Activated CD4-positive, alpha-beta T cell treated with anti-CD3 and anti-CD28 coated beads for 1 hour (primary cell): ENCODE results near the gene SRGAP2B.
"Not testable (repeated sequence)": the region's sequence is repeated elsewhere in the genome, so short reads cannot be mapped to it uniquely, and the experiment has no call there.

ENCODE experiments used
- DNase-seq: peaks from one replicate; pipeline ENCODE4 v3.0.0-alpha.2; 2020

The SRGAP2B gene

DNA sequence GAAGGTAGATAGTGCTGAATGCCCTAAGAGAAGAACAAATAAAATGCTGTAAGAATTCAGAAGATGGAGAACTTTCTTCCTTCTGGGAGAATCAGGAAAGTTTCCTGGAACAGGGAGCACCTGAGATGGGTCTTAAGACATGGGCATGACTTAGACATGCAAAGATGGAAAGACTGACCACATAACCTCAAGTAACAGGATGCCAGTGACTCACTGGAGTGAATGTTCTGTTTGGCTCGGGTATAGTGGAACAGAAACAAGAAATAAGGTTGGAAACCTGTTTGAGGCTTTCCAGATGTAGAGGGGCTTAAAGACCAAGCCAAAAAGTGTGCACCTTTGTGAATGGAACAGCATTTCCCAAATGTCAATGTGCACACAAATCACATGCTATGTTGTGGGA lies 102.2 kb downstream of the SRGAP2B start:
- not testable (repeated sequence) for DNase-seq

DNA sequence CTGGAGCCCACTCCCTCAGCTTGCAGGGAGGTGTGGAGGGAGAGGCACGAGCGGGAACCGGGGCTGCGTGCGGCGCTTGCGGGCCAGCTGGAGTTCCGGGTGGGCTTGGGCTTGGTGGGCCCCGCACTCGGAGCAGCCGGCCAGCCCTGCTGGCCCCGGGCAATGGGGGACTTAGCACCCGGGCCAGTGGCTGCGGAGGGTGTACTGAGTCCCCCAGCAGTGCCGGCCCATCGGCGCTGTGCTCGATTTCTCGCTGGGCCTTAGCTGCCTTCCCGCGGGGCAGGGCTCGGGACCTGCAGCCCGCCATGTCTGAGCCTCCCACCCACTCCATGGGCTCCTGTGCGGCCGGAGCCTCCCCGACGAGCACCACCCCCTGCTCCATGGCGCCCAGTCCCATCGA lies 104.5 kb downstream of the SRGAP2B start:
- not testable (repeated sequence) for DNase-seq

DNA sequence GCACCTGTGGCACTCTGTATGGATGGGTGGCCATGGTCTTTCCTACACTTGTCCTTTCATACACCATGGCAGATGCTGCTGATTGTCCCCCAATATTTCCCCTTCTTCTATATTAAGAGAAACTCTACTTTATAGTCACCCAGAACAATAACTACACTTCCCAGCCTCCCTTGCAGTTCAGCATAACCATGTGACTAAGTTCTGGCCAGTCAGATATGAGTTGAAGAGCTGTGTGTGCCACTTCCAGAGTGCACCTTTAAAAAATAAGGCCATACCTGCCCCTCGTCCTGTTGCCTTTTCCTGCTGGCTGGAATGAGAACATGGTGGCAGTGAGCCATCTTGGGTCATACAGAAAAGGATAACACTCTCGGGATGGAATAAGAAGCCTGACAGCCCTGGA lies 108.0 kb downstream of the SRGAP2B start:
- not testable (repeated sequence) for DNase-seq

DNA sequence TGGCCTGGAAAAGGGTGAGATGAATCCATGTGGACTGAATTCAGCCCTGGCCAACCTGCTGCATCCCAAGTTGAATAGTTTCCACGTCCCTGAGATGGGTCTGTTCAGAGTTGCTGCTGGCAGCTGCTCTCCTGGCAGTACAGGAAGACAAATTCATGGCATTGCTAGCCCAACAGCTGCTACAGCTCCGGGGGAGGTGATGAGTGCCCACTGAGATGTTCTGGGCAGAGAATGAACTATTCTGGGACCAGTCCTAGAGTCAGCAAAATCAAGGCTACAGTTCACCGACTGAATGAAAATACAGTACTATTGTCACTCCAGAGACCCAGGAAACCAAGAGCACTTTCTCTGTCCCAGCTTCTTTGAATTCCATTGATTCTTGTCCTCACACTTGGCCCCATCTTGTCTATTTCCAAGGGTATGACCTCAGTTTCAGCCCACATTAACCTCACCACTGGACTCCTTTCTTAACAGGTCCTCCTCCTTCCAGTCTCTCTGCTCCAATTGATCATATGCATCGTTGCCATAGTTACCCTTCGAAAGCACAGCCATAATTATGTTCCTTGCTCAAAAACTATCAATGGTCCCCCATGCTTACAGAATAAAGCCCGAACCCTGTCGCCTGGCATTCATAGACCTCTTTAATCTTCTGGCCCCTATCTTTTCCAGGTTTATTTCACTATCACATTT lies 108.8 kb downstream of the SRGAP2B start:
- not testable (repeated sequence) for DNase-seq

DNA sequence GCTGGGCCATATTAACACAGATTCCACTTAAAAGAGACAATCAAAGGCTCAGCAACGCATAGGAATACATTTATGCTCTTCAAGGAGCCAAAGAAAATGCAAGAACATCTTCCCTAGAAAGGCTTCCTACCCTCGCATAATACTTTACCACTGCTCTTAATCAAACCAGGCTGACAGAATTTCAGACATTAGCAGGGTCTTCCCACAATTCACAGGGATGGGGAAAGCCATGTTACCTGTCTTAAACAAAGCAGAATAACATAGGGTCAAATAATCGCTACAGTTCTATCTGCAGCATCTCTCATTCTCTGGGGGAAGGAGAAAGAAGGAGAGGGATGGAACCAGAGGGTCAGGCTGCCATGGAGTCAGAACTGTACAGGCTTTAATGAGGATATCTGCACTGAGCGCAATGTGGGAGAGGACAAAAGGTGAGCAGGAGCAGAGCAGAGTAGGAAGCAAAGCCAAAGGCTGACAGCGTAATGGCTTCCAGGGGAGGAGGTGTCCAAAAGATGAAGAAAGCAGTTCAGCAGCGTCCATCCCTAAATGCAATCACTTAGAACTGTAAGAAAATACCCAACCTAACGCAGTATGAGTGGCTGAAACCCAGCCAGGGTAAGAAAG lies 109.5 kb downstream of the SRGAP2B start:
- DNase-seq = not testable (repeated sequence)

DNA sequence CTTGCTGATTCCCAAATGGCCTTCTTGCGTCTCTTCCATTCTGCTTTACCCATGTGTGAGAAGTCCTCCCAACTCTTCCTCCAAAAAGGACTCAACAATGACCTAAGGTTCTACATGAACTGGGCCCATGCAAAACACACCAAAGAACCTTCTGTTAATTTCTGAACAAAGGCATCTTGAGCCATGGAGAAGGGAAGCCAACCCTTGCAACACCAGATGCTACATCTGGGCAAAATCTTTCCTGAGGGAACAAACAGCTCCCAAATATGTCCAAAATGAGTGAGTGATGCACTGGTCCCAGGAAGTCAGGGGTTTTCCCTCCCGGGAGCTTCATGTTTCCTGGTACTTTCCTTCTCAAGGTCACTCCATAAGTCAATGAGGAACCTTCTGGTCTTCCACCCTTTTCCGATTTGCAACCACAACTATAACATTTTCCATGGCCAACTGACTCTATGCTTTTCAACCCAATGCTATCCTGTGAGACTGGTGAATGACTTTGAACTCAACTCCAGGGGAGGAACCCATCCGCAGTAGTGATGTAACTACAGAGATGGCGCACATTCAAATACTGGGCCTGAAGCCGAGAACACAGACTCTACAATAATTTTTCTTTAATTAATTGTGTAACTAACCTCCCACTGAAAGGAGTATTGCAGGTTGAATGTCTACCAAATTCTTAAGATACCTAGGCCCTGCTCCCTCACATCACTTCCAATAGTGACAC lies 112.2 kb downstream of the SRGAP2B start:
- DNase-seq = not testable (repeated sequence)

DNA sequence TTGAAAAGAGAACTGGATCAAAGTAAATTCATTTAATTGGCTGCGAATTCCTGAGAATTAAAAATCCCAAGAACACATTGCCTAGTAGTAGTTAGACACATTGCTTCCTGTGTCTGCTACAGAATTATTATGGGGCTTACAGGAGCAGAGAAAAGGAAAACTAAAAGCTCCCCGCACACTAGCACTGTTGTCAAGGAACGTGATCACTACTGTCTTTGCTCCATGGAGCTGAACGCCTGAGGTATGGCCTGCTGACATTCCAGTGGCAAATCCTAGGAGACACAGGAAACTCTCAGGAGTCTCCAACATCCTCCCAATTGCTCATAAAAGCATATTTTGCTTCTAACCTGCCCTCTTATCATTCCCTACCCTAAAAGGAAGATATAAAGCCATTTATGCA lies 114.0 kb downstream of the SRGAP2B start:
- DNase-seq = not testable (repeated sequence)

DNA sequence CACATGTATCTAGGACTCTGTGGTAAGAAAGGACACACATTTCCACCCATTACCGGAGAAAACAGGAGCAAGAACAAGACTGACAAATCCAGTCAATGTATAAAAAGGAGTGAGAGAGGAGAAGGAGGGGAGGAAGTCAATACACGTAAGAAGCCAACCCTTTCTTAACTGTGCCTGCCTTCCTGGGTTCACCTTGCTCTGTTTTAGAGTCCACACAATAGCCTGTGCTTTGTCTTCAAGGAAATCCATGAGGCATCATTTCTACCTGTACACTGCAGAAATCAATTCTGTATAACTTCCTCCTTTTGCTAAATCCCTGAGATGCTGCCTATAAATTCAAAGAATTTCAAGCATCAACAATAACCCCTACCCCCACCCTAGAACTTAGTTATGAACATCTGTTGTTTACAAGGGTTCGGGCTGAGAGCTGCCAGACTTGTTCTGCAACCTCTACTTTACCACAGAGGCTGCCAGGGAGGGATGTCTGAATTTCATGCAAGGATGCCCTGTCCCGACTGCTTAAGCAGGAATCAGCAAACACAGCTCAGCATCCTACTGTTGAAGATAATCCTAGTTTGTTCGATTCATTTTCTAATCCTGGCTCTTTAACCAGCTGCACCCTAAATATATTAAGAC lies 115.0 kb downstream of the SRGAP2B start:
- DNase-seq = not testable (repeated sequence)

DNA sequence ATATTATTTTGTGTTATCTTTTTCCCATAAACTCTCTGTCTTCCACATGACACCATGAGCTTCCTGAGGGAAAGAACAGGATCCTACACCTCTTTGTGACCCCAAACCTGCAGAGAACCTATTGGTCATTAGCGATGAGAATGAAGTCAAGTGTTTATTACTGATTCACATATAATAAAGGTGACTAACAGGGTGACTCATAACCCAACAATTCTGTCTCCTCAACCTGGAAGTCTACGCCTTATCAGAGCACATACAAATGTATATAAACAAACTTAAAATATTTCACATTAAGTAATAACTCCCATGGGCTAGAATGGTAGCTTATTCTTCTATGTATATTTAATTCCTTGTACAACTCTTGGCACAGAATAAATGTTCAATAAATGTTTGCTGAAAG lies 117.3 kb downstream of the SRGAP2B start:
- DNase-seq = not testable (repeated sequence)

DNA sequence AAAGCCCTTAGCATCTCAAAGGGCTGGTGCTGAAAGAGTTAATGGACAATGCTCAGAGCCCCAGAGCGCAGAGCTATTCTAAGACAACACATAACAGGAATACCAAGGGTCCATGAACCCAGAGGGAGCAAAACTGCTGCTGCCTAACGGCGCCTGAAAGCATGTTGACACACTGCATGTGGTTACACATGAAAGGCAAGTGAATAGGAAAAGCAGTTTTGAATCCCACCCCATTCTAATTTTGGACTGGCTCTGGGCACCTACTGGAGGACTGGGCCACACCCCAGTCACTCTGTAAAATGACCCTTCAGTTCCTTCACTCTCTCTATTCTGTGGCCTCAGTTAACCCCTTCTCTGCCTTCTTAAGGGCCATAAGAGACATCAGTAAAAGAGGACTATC lies 123.2 kb downstream of the SRGAP2B start:
- DNase-seq = not testable (repeated sequence)

DNA sequence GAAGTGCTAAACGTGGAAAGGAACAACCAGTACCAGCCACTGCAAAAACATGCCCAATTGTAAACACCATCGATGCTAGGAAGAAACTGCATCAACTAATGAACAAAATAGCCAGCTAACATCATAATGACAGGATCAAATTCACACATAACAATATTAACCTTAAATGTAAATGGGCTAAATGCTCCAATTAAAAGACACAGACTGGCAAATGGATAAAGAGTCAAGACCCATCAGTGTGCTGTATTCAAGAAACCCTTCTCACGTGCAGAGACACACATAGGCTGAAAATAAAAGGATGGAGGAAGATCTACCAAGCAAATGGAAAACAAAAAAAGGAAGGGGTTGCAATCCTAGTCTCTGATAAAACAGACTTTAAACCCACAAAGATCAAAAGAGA lies 128.6 kb downstream of the SRGAP2B start:
- not testable (repeated sequence) for DNase-seq

DNA sequence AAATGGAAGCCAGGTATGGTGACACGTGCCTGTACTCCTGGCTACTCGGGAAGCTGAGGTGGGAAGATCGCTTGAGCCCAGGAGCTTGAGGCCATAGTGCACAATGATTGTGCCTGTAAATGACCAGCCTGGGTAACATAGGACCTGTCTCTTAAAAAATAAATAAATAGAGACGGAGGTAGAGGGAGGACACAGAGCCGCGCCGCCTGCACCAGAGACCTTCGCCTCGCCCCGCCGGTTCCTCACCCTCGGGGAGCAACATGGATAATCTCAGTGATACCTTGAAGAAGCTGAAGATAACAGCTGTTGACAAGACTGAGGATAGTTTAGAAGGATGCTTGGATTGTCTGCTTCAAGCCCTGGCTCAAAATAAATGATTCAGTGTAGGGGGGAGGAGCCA lies 130.4 kb downstream of the SRGAP2B start:
- not testable (repeated sequence) for DNase-seq

DNA sequence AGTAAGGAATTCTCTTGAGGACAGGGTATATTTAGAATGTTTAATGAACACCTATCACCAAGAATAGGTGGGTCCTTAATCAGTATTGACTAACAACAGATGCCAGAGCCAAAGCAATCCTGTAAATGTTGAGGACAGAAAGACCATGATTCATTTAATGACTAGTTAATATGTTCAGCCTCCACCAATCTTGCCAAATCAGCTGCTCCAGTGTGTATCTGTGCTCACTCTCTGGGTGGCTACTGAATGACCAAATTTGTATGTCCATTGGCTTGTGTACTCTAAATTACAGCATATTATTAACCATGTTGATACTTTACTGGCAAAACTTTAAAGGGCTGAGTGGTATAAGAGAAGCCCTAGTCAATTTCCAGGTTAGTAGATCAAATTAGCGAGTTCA lies 130.9 kb downstream of the SRGAP2B start:
- not testable (repeated sequence) for DNase-seq

DNA sequence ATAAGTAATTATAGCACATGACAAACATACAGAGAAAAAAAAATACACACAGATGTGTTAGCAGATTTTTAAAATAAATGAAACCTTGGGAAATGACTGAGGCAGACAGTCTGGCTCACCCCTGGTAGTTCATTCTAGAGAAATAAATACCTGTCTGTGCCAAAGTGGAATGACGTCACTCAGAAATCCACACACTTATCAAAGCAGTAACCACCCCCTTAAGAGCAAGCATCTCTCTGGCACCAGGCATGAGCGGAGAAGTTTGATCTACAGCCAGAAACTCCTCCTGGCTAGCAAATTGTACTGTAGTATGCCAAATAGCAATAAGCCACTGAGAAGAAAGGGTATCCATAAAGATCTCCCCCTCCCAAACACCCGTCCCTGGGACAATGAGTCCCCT lies 131.6 kb downstream of the SRGAP2B start:
- DNase-seq = not testable (repeated sequence)

DNA sequence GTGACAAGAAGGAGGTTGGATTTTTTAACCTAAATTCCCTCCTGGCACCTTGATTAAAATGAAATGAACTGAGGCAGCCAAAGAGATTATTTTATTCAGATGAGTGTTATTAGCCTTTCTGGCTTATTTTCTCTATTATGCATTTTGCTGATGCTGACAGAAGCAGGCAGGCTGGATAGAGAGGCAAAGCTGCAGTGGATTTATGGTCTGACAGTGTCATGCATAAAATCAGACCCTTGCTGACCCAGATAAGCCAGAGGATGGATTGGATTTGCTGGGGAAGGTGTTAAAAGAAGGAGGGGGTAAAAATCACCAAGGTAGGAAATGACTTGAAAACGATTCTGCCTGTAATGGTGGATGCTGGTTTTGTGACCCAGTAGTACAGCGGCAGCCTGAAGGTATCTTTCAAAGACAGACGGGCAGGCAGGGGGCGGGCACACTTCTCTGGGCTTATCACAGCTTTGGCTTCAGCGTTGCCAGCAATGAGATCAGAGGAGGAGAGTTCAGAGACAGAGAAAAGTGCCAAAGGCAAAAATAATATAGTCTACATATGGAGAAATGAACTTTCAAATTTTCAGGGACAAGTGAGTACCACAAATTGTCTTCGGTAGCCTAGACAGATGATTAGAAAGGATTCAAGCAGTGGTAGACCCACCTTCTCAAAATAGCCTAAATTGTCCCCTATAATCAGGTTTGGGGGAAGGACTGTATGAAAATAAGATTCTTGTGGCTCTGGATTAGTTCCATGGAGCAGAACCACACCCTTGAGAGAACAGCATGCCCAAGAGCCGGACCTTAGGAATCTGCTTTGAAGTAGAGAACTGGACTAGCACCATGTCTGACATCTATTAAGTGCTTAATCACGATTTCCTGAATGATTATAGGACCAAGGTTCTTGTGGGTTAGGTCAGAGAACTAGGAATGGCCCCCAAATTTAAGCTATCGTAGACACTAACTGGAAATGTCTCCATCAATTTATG lies 133.2 kb downstream of the SRGAP2B start:
- DNase-seq = not testable (repeated sequence)

DNA sequence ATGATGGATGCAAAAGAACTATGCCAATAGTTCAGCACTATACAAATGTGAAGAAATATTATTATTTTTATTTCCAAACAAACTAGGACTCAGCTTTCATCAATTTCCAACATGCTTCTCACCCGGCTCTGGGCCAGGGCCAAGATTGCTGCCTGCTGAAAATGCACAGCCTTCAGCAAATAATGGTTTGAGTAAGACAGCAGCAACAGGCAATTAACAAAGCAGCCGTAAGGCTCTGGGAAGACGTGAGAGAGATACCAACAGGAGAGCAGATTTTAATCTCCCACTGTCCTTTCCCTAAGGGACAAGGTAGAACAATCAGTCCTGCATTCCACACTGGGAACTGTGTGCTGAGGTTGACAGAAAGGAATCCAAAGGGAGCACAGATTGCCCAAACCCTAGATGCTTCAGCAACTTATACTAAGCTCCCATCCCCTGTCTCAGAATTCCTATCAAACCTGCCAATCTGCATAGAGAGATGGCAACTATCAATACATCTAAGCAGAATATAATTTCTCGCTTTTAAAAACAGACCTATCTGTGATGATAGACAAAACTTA lies 134.1 kb downstream of the SRGAP2B start:
- not testable (repeated sequence) for DNase-seq

DNA sequence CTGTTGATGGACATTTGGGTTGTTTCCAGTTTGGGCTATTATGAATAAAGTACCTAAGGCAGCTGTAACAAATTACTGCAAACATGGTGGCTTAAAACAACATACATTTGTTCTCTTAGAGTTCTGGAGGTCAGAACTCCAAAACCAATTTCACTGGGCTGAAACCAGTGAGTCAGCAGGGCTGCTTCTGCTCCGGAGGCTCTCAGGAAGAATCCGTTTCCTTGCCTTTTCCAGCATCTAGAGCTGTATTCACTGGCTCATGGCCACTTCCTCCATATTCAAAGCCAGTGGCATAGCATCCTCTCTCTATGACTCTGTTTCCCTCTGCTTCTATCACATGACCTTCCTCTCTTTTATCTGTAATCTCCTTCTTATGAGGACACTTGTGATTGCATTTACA lies 146.7 kb downstream of the SRGAP2B start:
- not testable (repeated sequence) for DNase-seq

DNA sequence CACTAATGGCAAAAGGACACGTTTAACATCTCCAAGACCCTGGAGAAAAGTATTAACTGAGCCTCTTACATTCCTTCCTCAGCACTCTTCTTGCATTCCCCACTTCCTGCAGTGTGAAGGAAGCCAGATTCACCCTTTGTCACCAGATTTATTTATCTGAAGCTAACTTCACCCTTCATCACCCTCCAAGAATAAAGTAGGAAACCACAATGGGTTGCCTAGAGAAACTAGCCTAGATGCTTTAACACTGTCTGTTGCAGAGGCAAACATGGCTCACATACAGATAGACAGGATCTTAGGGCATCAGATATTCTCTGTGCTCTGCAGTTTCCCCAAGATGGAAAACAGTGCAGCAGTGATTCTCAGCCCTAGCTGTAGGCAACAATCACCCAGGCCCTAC lies 147.6 kb downstream of the SRGAP2B start:
- DNase-seq = not testable (repeated sequence)

DNA sequence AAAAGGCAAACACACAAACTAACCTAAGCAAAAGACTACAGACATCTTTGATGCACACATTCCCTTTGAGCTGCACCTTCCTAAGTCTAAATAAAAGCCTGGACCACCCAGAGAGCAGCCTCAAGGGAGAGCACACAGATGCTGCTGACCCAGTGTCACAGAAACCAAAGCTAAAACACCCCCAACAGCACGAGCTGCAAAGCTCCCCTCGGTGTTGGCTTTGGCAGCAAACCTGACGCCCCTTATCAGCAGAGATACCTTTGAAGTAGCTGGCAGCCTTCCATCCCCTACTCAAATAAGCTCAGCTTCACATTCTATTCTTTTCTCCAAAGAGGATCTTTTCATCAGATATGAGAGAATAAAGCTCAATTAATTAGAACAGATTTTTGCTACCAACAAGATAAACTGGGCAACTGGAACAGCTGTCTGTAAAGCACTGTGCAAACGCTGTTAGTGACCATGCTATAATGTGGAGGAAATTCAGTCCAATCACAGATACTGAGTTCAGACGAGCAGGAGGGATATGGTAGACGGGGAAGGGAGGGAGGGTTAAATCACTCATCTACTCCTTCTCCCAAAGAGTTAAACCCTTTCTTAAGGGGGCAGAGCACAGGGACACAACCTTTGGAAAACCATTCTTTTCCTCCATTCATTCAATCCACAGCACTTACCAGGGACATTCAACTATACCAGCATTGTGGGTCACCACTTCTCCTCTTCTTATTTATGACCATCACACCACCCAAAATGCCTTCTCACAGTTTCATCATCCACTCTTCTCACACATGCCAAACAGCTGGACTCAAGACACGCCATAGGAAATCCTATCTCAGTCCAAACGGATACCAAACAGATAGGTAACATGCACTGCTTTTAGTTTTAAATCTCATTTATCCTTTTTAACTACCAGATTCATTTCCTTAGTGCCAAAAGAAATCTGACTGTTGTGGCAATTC lies 148.3 kb downstream of the SRGAP2B start:
- not testable (repeated sequence) for DNase-seq

DNA sequence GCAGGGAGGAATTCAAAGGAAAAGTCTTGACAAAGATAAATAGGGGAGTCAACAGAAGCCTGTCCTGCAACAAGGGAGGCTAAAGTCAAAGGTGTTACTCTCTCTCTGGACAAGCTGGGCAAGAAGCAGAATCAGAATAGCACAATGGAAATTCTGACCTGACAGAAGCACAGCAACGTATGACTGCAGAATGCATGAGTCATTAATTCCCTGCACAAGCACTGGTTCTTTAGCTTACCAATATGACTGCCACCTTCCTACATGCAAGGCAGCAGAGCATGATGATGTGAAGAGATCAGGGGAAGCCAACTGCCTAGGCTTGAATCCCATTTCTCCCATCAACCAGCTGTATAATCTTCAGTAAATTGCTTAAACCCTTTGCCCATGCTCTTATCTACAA lies 153.4 kb downstream of the SRGAP2B start:
- not testable (repeated sequence) for DNase-seq

DNA sequence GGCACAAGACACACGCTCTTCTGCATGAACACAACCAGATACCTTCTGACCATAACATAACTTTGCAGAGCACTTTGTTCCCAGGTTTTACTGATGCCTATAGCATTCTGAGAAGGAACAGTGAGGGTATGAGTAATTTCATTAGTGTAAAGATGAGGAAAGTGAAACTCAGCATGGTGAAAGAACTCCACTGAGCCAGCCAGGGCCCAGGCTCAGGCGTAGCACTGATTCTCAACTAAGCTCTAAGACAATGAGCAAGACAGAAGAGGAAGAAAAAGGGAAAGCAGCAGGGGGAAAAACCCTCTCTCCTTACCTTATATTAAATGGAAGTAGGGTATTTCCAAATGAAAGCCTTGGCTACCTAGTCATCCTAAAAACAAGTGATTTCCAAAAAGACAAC lies 155.1 kb downstream of the SRGAP2B start:
- not testable (repeated sequence) for DNase-seq
